Forelimb muscle (tissue), 1 donor: ENCODE data around the gene PEX14. TPM values are rescaled to one million over a fixed set of nuclear protein-coding genes. Genes with fewer than 3 reads are reported as not detected.

Experiments used
- DNase-seq: peaks from one replicate; pipeline ENCODE4 v3.0.0-alpha.2; 2013; ENCODE audit warnings: low read depth
- polyA plus RNA-seq: library from polyadenylated mRNA; unstranded; fragments of 120-200 nt; gene quantifications from one replicate; pipeline ENCODE4 v1.2.1, GENCODE V29; 2013; ENCODE audit not compliant: insufficient read length

Gene PEX14
- polyA plus RNA-seq, 1 donor: 13.9 TPM

- DNase-seq: no peak
Measured at GRCh38 chr1:10516925-10517676, 42.4 kb downstream of the PEX14 start.

DNA sequence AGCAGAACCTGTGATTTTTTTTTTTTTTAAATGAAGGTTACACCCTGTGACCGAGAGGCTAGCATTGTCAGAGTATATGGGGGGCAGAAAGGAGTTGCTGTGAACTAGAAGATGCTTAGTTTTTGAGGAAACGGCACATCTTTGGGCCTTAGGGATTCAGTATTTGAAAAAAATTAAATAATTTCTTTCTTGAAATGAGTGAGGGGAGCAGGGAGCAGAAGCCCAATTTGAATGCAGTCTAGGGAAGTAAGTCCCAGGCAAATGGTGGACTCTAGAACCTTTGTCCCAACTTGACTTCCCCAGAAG, 42.9 kb downstream of the PEX14 start:
- DNase-seq: no peak

DNA sequence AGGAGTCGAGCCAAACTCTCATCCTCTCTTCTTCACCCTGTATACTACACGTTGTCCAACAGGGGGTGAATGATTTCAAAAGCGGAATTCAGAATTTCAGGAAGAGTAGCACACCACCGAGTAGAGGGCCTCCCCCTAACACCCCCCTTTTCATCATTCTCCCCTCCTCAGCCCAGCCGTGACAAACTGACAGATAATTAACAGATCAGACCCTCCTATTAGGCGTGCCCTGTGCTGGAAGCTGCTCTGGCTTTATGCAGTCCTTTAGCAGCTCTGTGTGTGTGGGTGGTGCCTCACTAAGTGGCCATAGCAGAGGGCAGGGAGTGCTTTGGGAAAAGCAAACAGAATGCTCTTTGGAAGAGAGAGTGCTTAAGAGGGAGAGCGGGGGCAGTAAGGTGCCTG, 44.3 kb downstream of the PEX14 start:
- no peak for DNase-seq

GRCh38 chr1:10520497-10520896, 45.7 kb downstream of the PEX14 start:
- DNase-seq: no peak

DNA sequence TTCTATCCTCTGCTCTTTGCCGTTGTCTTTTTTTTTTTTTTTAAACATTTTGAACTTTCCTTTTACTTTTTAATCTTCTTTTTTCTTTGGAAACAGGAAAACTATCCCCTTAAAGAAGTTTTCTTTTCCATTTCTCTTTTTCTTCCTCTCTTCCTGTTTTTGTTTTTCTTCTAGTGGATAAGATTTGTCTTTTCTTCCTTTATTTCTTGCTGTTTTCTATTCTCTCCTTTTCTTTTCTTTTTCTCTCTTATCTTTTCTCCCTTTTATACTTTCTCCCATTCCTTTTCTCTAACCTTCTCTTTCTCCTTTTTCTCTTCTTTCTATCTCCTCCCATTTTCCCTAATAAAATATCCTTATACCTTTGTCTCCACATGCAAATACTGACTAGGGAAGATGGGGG, 46.2 kb downstream of the PEX14 start:
- no peak for DNase-seq

GRCh38 chr1:10521537-10522157, 46.9 kb downstream of the PEX14 start:
- DNase-seq: no peak

GRCh38 chr1:10522322-10522860, 47.6 kb downstream of the PEX14 start:
- no peak for DNase-seq

GRCh38 chr1:10525208-10525607, 50.5 kb downstream of the PEX14 start:
- DNase-seq: no peak

GRCh38 chr1:10528066-10529014, 53.6 kb downstream of the PEX14 start:
- DNase-seq: no peak

DNA sequence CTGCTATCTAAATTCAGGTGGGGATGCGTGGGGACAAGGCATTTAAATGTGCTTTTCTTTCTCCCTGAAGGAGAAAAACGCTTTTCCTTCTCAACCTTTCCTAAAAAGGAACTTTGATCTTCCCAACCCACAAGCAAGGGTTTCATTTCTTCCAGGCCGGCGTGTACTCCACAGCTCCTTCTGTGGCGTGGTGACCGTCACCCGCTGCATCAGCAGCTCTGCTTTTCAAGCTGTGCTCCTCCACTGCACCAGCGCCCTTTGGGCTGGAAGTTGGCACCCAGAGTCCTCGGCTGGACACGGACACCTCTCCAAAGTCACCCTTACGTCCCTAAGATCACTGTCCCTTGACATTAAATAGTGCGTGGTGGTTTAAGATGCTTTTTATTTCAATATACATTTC, 54.3 kb downstream of the PEX14 start:
- no peak for DNase-seq

GRCh38 chr1:10529765-10530164, 55.0 kb downstream of the PEX14 start:
- DNase-seq: no peak

- DNase-seq: no peak
Measured at GRCh38 chr1:10530281-10530740, 55.6 kb downstream of the PEX14 start.

GRCh38 chr1:10530756-10531495, 56.2 kb downstream of the PEX14 start:
- no peak for DNase-seq

DNA sequence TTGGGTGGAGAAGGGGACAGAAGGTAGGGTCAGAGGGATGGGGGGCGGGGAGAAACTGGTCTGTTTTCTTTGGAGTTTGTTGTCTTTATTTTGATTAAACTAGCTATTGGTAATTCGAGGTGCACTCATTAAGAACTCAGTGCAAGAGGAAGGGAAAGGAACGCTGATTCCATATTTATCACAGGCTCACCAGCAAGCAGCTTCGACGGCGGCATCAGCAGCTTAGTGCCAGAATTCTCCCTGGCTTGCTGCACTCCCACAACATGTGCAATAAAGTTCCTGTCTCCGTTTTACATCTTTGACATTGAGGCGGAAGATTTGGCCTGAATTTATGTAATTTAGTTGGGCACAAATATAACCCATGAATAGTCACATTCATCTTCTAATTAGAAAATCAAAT, 57.6 kb downstream of the PEX14 start:
- no peak for DNase-seq

GRCh38 chr1:10534519-10534918, 59.8 kb downstream of the PEX14 start:
- DNase-seq: no peak

GRCh38 chr1:10536133-10536770, 61.5 kb downstream of the PEX14 start:
- no peak for DNase-seq

- no peak for DNase-seq
Measured at GRCh38 chr1:10537082-10537766, 62.5 kb downstream of the PEX14 start.

GRCh38 chr1:10538646-10539355, 64.1 kb downstream of the PEX14 start:
- DNase-seq: no peak

- DNase-seq: no peak
Measured at GRCh38 chr1:10539411-10540043, 64.8 kb downstream of the PEX14 start.
